DOHH2 (cell line): ENCODE data around the gene SCNM1.
"Not testable (repeated sequence)": the region's sequence is repeated elsewhere in the genome, so short reads cannot be mapped to it uniquely, and the experiment has no call there.

ENCODE experiments used
- H3F3A ChIP-seq: fragments of 200-600 bp; sonication (generic), shearing (Covaris generic); 2 replicates; pipeline ENCODE4 v1.6.0; 2016; ENCODE audit warnings: antibody characterized with exemption, mild to moderate bottlenecking; ENCODE audit not compliant: control insufficient read depth, insufficient read depth
- H3K27ac ChIP-seq: fragments of 200-600 bp; sonication (generic); 2 replicates; pipeline ENCODE4 v1.5.1; 2014; ENCODE audit warnings: low read depth, mild to moderate bottlenecking, low read length, moderate library complexity
- H3K27me3 ChIP-seq: fragments of 200-600 bp; sonication (generic); 2 replicates; pipeline ENCODE4 v1.6.1; 2014; ENCODE audit warnings: mild to moderate bottlenecking, low read length, mixed read lengths; ENCODE audit not compliant: control insufficient read depth
- H3K36me3 ChIP-seq: fragments of 200-600 bp; sonication (generic); 2 replicates; pipeline ENCODE4 v1.6.1; 2014; ENCODE audit warnings: mild to moderate bottlenecking, low read length, moderate library complexity, mixed read lengths; ENCODE audit not compliant: control insufficient read depth
- H3K4me1 ChIP-seq: fragments of 200-600 bp; sonication (generic); 2 replicates; pipeline ENCODE4 v1.6.1; 2014; ENCODE audit warnings: mild to moderate bottlenecking, low read length, mixed read lengths; ENCODE audit not compliant: control insufficient read depth
- H3K4me2 ChIP-seq: fragments of 200-600 bp; sonication (generic); 2 replicates; pipeline ENCODE4 v1.6.0; 2014; ENCODE audit warnings: mild to moderate bottlenecking, low read length, moderate library complexity
- H3K4me3 ChIP-seq: fragments of 200-600 bp; sonication (generic); 2 replicates; pipeline ENCODE4 v1.5.1; 2014; ENCODE audit warnings: mild to moderate bottlenecking, low read length, mixed read lengths
- H3K79me2 ChIP-seq: fragments of 200-600 bp; sonication (generic); 2 replicates; pipeline ENCODE4 v1.6.1; 2014; ENCODE audit warnings: mild to moderate bottlenecking, low read length, mixed read lengths; ENCODE audit not compliant: control insufficient read depth
- H3K9me2 ChIP-seq: fragments of 200-600 bp; sonication (generic); replicated peaks from 2 replicates; pipeline ENCODE4 v1.6.1; 2014; ENCODE audit warnings: mild to moderate bottlenecking, low read length, mixed read lengths; ENCODE audit not compliant: control insufficient read depth
- H3K9me3 ChIP-seq: fragments of 200-600 bp; sonication (generic); 2 replicates; pipeline ENCODE4 v1.6.1; 2014; ENCODE audit warnings: antibody characterized with exemption, low read length, mixed read lengths; ENCODE audit not compliant: control insufficient read depth, insufficient read depth
- H4K20me1 ChIP-seq: fragments of 200-600 bp; sonication (generic); 2 replicates; pipeline ENCODE4 v1.6.0; 2014; ENCODE audit warnings: low read depth, mild to moderate bottlenecking, antibody characterized with exemption, low read length, moderate library complexity; ENCODE audit not compliant: control insufficient read depth, insufficient read depth
- EZH2phosphoT487 ChIP-seq: fragments of 200-600 bp; sonication (generic); IDR thresholded peaks from 2 replicates; pipeline ENCODE4 v1.6.1; 2017; ENCODE audit warnings: borderline replicate concordance, mild to moderate bottlenecking, antibody characterized with exemption, low read length, moderate library complexity, mixed read lengths
- TF ChIP-seq, protein P1 (sequence below): fragments of 200-600 bp; sonication (generic); IDR thresholded peaks from one replicate; pipeline ENCODE4 v1.5.1; 2014; ENCODE audit warnings: antibody characterized with exemption, mild to moderate bottlenecking, low read depth, low read length; ENCODE audit not compliant: poor library complexity, severe bottlenecking

SCNM1 gene

DNA sequence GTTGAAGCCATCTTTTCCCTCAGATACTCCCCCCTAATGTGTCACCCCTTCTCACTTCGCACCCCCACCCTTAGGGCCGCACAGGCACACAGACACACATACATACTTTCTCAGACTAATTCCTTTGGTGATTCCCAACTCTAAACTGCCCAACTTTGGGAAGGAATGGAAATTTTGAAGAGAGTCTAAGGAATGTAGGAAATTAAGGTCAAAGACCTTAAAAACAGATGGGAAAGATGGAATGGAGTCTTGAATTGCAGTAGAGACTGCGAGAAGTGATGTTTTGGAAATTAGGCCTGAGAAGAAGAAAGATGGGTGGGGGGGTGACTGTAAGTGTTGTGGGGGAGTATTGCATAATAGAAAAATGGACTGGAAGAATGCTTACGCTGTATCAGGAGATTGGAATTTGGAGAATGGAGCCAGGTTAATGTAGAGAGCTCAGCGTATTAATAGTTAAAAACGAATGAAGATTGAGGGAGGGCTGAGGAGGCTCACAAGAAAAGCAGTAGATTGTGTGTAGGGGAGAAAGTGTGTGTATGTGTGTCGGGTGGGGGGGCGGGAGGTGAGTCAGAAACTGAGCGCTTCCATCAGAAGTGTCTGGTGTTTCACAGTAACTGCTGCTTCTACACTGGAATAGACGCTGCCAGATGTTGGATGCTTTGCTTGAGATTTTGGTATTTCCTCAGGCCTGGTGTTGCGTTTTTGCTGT, 34.1 kb downstream of the SCNM1 start:
- Histone ChIP-seq H3K4me2 (peak overlapping the region; percentile 87), H3F3A (peaks cover 2% of the 10 kb centered on the region; the same call in 1 of the 2 replicates), H4K20me1 (peaks cover 5% of the 10 kb centered on the region; the same call in 1 of the 2 replicates), H3K9me2 (no peaks in the 10 kb centered on the region), H3K27me3 (no peaks in the 10 kb centered on the region), H3K36me3 (peaks cover 45% of the 10 kb centered on the region), H3K79me2 (peaks cover 73% of the 10 kb centered on the region), H3K9me3 (no peaks in the 10 kb centered on the region), H3K27ac (no peak overlapping the region), H3K4me3 (peak overlapping the region; percentile 99), H3K4me1 (peaks cover 26% of the 10 kb centered on the region)
- TF ChIP-seq, protein P1, sequence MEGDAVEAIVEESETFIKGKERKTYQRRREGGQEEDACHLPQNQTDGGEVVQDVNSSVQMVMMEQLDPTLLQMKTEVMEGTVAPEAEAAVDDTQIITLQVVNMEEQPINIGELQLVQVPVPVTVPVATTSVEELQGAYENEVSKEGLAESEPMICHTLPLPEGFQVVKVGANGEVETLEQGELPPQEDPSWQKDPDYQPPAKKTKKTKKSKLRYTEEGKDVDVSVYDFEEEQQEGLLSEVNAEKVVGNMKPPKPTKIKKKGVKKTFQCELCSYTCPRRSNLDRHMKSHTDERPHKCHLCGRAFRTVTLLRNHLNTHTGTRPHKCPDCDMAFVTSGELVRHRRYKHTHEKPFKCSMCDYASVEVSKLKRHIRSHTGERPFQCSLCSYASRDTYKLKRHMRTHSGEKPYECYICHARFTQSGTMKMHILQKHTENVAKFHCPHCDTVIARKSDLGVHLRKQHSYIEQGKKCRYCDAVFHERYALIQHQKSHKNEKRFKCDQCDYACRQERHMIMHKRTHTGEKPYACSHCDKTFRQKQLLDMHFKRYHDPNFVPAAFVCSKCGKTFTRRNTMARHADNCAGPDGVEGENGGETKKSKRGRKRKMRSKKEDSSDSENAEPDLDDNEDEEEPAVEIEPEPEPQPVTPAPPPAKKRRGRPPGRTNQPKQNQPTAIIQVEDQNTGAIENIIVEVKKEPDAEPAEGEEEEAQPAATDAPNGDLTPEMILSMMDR = no peak
- no peak for TF ChIP-seq EZH2phosphoT487

DNA sequence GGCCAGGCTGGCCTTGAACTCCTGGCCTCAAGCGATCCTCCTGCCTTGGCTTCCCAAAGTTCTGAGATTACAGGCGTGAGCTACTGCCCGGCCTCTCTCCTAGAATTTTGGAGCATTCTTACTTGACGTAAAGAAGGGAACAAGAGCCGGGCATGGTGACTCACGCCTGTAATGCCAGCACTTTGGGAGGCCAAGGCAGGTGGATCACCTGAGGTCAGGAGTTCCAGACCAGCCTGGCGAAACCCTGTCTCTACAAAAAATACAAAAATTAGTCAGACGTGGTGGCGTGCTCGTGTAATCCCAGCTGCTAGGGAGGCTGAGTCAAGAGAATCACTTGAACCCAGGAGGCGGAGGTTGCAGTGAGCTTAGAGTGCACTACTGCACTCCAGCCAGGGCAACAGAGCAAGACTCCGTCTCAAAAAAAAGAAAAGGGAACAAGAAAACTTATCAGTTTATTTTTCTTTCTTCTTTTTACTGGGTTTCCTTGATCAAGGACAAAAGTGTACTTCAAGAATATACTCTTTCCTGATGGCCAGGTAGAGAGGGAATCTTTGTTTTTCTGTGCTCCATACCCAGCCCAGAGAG, 39.5 kb downstream of the SCNM1 start:
- H3K27ac ChIP-seq, H3K4me3 ChIP-seq, H3K4me1 ChIP-seq, H3K27me3 ChIP-seq, H4K20me1 ChIP-seq, H3K9me3 ChIP-seq, H3F3A ChIP-seq, H3K9me2 ChIP-seq, H3K4me2 ChIP-seq: not testable (repeated sequence)
- Histone ChIP-seq H3K79me2 (peaks cover 98% of the 10 kb centered on the region), H3K36me3 (peaks cover 75% of the 10 kb centered on the region)

DNA sequence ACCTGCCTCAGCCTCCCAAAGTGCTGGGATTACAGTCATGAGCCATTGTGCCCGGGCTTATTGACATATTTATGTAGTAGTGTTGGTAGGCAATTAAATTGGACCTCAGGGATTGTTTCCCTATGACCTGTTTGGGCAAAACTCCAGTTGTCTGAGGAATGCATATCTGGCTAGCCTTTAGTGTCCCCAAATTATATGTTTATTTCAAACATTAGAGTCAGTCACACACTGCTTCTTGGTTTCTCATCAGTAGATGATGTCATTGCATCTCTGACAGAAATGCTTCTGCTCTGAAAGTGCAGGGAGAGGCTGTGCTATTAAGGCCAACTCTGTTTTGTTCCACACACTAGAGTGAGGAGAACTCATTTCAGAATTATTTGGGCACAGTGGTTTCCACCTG, 44.9 kb downstream of the SCNM1 start:
- Histone ChIP-seq H3K4me3 (no peak overlapping the region), H3K9me3 (no peaks in the 10 kb centered on the region), H3F3A (peaks cover 3% of the 10 kb centered on the region; the same call in 1 of the 2 replicates), H3K9me2 (no peaks in the 10 kb centered on the region), H3K27ac (no peak overlapping the region), H3K79me2 (peaks cover 97% of the 10 kb centered on the region), H4K20me1 (0 out of 2 replicates have a peak, but pooled peaks cover 3% of the 10 kb centered on the region), H3K27me3 (no peaks in the 10 kb centered on the region), H3K36me3 (peaks cover 69% of the 10 kb centered on the region), H3K4me1 (no peaks in the 10 kb centered on the region), H3K4me2 (no peak overlapping the region)
- TF ChIP-seq EZH2phosphoT487 = no peak
- TF ChIP-seq, protein P1 = no peak
